Activated T-cell treated with anti-CD3 and anti-CD28 coated beads, Interleukin-2, amount 50 U/mL, for 72 hours (primary cell): ENCODE results near the gene ZDHHC11. TPM values are rescaled to one million over a fixed set of nuclear protein-coding genes. Genes with fewer than 3 reads are reported as not detected.

Source experiments
- ATAC-seq, 2 donors: fragments of 150-1000 bp; cut with Tn5 transposase; replicated peaks in 1 of 2; 2 replicates each; pipeline ENCODE4 v1.10.0; 2021; ENCODE audit warnings: moderate library complexity in 2 of 2, mild to moderate bottlenecking in 1 of 2
- DNase-seq, 2 donors: peaks; one replicate each; pipeline ENCODE4 v3.0.0; 2021 to 2022; ENCODE audit warnings: mixed read lengths in 1 of 2
- H3K27ac Mint-ChIP-seq: one replicate; pipeline ENCODE4 v1.8.0; 2022; ENCODE audit warnings: mild to moderate bottlenecking, moderate library complexity, mixed read lengths
- H3K27me3 Mint-ChIP-seq: one replicate; pipeline ENCODE4 v1.8.0; 2022; ENCODE audit warnings: low read depth, mixed read lengths
- H3K36me3 Mint-ChIP-seq, 2 donors: one replicate each; pipeline ENCODE4 v1.8.0; 2022; ENCODE audit warnings: mixed read lengths in 2 of 2, mild to moderate bottlenecking in 1 of 2; ENCODE audit not compliant: insufficient read depth in 2 of 2
- H3K4me1 Mint-ChIP-seq: one replicate; pipeline ENCODE4 v1.8.0; 2022; ENCODE audit warnings: low read depth, mixed read lengths
- H3K4me3 Mint-ChIP-seq, 2 donors: one replicate each; pipeline ENCODE4 v1.8.0; 2022; ENCODE audit warnings: mild to moderate bottlenecking in 2 of 2, mixed read lengths in 2 of 2, moderate library complexity in 2 of 2
- H3K9me3 Mint-ChIP-seq, 2 donors: one replicate each; pipeline ENCODE4 v1.8.0; 2022; ENCODE audit warnings: mixed read lengths in 2 of 2
- total RNA-seq, 2 donors: library from RNA; stranded (reverse); gene quantifications; one replicate each; pipeline ENCODE4 v1.2.3, GENCODE V29; 2022

Gene ZDHHC11
- total RNA-seq, 2 donors from 2014 or later = 28.3 to 29.5 TPM

DNA sequence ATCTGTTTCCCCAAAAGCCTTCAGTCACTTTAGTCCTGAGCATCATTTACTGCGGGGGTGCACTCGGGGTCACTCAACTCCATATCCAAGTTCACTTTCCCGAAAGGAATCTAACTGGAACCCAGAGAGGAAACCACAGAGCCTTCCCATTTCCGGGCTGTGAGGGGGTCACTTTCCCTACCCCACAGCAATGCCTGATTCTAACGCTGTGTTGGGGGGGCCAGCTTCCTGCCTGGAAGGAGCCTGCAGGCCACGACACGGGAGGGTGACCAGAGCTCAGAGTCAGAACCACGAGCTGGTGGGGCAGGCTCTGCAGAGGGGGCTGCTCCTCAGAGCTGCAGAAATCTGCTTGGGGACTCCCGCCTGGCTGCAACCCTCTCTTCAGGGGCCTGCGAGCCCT lies 21.5 kb upstream of the ZDHHC11 start:
- no peaks in the 10 kb centered on the region for H3K9me3 Mint-ChIP-seq
- H3K27me3 Mint-ChIP-seq = no peaks in the 10 kb centered on the region
- peaks cover 4 to 32% of the 10 kb centered on the region in 2 donors for H3K36me3 Mint-ChIP-seq
- H3K27ac Mint-ChIP-seq = no peak overlapping the region
- DNase-seq (no peak), ATAC-seq (no peak)
- H3K4me1 Mint-ChIP-seq = no peaks in the 10 kb centered on the region
- H3K4me3 Mint-ChIP-seq = no peak overlapping the region

GRCh38 chr5:871596-872298 lies 21.0 kb upstream of the ZDHHC11 start:
- DNase-seq (no peak), ATAC-seq (no peak)
- Mint-ChIP-seq H3K36me3 (peaks cover 4 to 32% of the 10 kb centered on the region in 2 donors), H3K27me3 (no peaks in the 10 kb centered on the region), H3K9me3 (no peaks in the 10 kb centered on the region), H3K4me1 (no peaks in the 10 kb centered on the region), H3K27ac (no peak overlapping the region), H3K4me3 (no peak overlapping the region)

GRCh38 chr5:870956-871355 lies 20.2 kb upstream of the ZDHHC11 start:
- H3K27me3 Mint-ChIP-seq = no peaks in the 10 kb centered on the region
- H3K4me3 Mint-ChIP-seq = no peak overlapping the region
- ATAC-seq (no peak), DNase-seq (no peak)
- H3K27ac Mint-ChIP-seq = no peak overlapping the region
- peaks cover 4 to 32% of the 10 kb centered on the region in 2 donors for H3K36me3 Mint-ChIP-seq
- H3K4me1 Mint-ChIP-seq = no peaks in the 10 kb centered on the region
- H3K9me3 Mint-ChIP-seq = no peaks in the 10 kb centered on the region

- H3K9me3 Mint-ChIP-seq = no peaks in the 10 kb centered on the region
- peak overlapping the region; percentile 25 for H3K27ac Mint-ChIP-seq
- DNase-seq (no peak), ATAC-seq (no peak)
- H3K36me3 Mint-ChIP-seq = peaks cover 4 to 18% of the 10 kb centered on the region in 2 donors
- no peak overlapping the region for H3K4me3 Mint-ChIP-seq
- H3K4me1 Mint-ChIP-seq = no peaks in the 10 kb centered on the region
- no peaks in the 10 kb centered on the region for H3K27me3 Mint-ChIP-seq
These were observed 17.8 kb upstream of the ZDHHC11 start for GRCh38 chr5:868428-869135.

- Mint-ChIP-seq H3K4me1 (no peaks in the 10 kb centered on the region), H3K4me3 (no peak overlapping the region), H3K27me3 (no peaks in the 10 kb centered on the region), H3K36me3 (peaks cover 4 to 18% of the 10 kb centered on the region in 2 donors), H3K9me3 (no peaks in the 10 kb centered on the region), H3K27ac (no peak overlapping the region)
- ATAC-seq = no peak
- no peak for DNase-seq
These were observed 16.6 kb upstream of the ZDHHC11 start for GRCh38 chr5:867300-867870.

DNA sequence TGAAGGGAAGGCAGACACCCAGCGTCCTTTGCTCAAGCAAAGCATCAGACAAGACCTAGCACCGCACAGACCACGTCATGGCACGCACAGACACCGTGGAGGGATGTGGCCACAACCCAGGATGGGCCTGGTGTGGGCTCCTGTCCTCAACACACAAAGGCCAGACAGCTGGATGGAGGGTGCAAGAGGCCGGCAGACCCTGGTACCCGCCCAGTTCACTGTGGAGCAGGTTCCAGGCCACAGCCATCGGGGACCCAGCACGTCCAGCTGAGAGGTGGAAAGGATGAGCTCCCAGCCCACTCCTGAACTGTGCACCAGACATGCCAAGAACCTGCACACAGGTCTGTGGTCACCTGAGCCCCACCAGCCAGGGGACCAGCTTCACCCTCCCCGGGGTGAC lies 15.0 kb upstream of the ZDHHC11 start:
- Mint-ChIP-seq H3K9me3 (no peaks in the 10 kb centered on the region), H3K4me1 (no peaks in the 10 kb centered on the region), H3K4me3 (no peak overlapping the region), H3K36me3 (peaks cover 4 to 18% of the 10 kb centered on the region in 2 donors), H3K27me3 (no peaks in the 10 kb centered on the region), H3K27ac (no peak overlapping the region)
- DNase-seq (no peak), ATAC-seq (no peak)

DNA sequence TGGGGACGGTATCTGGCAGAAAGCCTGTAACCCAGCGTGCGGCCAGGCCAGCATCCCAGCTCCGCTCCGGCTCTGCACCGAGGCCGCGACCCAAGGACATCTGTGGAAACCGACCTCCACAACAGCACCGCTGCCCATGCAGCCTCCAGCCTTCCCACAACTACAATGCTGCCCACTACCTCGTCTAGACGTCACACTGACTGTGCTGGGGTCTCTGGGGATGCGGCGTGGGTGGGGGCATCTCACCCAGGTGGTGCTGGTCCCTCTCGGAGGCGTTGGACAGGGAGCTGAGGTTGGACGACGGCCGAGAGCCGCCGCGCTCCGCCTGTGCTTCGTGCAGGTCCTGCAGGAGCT lies 14.4 kb upstream of the ZDHHC11 start:
- DNase-seq (no peak), ATAC-seq (no peak)
- Mint-ChIP-seq H3K4me1 (no peaks in the 10 kb centered on the region), H3K4me3 (no peak overlapping the region), H3K9me3 (no peaks in the 10 kb centered on the region), H3K27ac (no peak overlapping the region), H3K36me3 (peaks cover 4 to 14% of the 10 kb centered on the region in 2 donors), H3K27me3 (no peaks in the 10 kb centered on the region)

DNA sequence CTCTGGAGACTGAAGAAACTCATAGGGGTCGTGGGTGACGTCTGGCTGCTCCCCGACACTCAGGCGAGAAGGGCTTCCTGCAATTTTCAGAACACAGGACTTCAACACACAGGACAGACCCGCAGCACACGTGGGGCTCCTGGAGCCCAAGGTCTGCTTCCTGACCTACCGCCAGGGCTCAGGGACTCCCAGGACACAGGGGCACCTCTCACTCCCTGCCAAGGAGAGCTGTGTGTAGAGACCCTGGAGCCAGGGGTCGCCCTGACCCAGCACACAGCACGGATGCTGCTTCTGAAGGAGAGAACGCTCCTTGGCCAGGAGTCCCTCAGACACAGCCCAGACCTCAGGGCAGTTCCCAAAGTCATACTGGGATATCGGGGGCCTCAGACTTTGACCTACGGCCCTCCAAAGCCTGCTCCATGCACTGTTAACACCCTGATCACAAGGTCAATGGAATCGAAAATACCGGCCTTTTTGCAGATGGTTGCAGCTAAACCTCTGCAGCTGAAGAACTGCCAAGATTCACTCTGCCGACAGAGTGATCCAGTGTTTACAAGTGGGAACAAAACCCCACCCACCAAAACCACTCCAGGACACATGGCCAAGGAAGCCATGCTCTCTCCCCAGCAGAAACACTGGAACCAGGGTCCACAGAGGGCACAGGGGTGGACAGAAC lies 13.8 kb upstream of the ZDHHC11 start:
- H3K9me3 Mint-ChIP-seq = no peaks in the 10 kb centered on the region
- no peaks in the 10 kb centered on the region for H3K4me1 Mint-ChIP-seq
- H3K27ac Mint-ChIP-seq = no peak overlapping the region
- H3K27me3 Mint-ChIP-seq = no peaks in the 10 kb centered on the region
- peaks cover 3 to 9% of the 10 kb centered on the region in 2 donors for H3K36me3 Mint-ChIP-seq
- ATAC-seq (no peak), DNase-seq (no peak)
- H3K4me3 Mint-ChIP-seq = no peak overlapping the region

- no peak for DNase-seq
- Mint-ChIP-seq H3K36me3 (peaks cover 2 to 3% of the 10 kb centered on the region in 2 donors), H3K27ac (no peak overlapping the region), H3K27me3 (no peaks in the 10 kb centered on the region), H3K4me3 (no peak overlapping the region), H3K4me1 (no peaks in the 10 kb centered on the region), H3K9me3 (no peaks in the 10 kb centered on the region)
- ATAC-seq = no peak
These were observed 12.5 kb upstream of the ZDHHC11 start for GRCh38 chr5:863244-863805.

- Mint-ChIP-seq H3K27me3 (no peaks in the 10 kb centered on the region), H3K4me3 (no peak overlapping the region), H3K27ac (no peak overlapping the region), H3K36me3 (no peaks in the 10 kb centered on the region), H3K4me1 (no peaks in the 10 kb centered on the region), H3K9me3 (no peaks in the 10 kb centered on the region)
- no peak for ATAC-seq
- no peak for DNase-seq
These were observed 11.8 kb upstream of the ZDHHC11 start for GRCh38 chr5:862367-863243.

DNA sequence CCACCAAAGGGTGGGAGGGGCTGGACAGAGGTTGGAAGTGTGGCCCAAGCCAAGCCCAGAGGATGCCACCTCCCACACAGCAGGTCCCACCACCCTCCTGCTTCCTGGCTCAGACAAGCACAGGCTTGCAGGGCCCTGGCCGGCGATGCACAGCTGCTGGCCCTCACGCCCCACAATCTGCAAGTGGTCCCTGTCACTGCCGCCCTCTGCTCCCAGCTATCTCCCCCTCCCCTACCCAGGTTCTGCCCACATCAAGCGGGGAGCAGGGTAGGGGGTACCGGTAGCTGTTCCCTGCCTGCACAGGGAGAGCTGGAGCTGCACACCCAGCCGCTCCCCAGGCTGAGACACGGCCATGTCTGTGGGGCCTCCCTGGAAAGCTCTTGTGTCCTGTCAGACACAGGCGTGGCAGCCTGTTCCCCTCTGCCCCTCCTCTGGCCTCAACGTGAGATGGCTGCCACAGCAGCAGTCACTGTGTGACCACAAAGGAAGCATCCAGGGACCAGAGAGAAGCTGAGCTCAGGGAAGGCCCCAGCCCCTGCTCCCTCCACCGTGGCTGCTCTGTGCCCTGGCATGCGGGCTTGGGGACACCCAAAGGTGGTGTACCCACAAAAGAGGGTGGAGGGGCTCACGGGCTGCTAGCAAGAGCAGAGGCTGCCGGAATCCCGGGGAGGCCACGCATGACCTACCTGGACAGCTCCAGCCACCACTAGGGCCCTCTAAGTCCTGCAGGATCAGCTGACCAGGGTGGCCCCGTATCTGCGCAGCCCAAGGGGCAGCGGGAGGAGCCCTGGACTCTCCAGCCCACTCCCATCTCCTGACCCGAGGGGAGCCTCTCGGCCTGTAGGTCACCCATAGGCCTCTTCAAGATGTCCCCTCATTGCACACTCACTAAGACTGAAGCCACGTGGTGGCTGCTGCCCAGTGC lies 10.9 kb upstream of the ZDHHC11 start:
- no peak for ATAC-seq
- Mint-ChIP-seq H3K27ac (no peak overlapping the region), H3K4me1 (no peaks in the 10 kb centered on the region), H3K36me3 (no peaks in the 10 kb centered on the region), H3K9me3 (no peaks in the 10 kb centered on the region), H3K4me3 (no peak overlapping the region), H3K27me3 (no peaks in the 10 kb centered on the region)
- no peak for DNase-seq
